Inferior parietal cortex (tissue), 1 donor: Measurements from ENCODE around the gene AOAH.

Source experiments
- DNase-seq: peaks from one replicate; pipeline ENCODE4 v3.0.0-alpha.2; 2016; ENCODE audit errors: extremely low spot score

Gene AOAH

DNA sequence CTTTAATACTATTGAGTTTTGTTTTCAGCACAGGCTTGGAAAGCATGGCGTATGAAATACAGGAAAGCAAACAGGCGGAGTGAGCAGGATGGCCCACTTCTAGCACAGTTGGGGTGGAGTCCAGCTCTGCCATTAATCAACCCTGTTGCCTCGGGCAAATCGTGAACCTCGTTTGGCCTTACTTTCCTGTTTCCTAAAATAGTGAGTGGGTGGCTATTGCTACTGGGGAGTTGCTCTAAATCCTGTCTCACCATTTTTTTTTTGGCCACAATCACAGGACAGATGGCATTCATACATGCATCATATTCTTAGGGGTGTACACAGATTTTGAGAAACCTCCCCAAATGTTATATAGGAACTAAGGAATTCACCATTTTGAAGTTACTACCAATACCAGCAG, 176.9 kb downstream of the AOAH start:
- no peak for DNase-seq

DNA sequence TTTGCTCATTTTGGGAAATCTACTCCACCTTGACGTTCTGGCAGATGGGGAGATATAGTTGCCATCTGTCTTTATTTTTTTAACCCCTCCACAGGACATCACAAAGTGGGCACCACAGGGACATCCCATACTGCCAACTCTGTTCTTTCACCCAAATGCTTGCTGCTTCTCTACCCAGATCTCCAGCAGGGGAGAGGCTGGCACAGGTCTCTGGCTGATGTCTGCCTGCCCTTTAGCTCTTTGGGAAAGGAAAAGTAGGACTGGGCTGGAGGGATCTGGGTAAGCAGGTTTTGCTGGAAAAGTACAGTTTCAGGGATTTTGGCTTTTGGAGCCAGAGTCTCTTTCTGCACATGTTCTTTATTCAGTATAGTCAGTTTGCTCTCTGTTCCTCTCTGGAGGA, 178.0 kb downstream of the AOAH start:
- no peak for DNase-seq

DNA sequence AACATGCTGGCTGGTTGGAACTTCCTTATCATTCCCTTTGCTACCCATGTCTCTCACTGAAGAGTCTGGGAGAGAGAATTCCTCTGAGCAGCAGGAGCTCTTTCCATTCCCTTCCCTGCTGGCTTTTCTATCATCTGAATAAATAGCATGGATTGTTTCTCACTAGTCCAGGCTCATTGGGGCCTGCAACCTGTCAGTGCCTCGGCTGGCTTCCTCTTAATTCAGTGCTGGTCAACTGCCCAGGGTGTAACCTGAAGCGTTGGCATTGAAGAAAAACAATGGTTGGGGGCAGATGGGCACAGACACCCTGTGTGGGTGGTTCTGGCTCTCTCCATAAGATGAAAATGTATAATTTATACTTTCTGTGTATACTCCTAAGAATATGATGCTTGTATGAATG, 179.0 kb downstream of the AOAH start:
- DNase-seq, result no peak

DNA sequence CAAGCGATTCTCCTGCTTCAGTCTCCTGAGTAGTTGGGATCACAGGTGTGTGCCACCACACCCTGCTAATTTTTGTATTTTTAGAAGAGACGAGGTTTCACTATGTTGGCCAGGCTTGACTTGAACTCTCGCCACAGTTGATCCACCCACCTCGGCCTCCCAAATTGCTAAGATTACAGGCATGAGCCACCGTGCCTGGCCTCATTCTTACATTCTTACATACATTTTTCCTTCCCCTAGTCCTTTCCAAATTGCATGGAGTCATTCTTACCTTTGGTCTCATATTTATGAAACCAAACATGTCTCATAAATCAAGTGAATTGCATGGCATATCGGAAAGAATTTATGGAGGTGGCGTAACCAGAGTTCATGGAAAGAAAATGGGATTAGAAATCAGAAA, 186.2 kb downstream of the AOAH start:
- DNase-seq, result no peak

DNA sequence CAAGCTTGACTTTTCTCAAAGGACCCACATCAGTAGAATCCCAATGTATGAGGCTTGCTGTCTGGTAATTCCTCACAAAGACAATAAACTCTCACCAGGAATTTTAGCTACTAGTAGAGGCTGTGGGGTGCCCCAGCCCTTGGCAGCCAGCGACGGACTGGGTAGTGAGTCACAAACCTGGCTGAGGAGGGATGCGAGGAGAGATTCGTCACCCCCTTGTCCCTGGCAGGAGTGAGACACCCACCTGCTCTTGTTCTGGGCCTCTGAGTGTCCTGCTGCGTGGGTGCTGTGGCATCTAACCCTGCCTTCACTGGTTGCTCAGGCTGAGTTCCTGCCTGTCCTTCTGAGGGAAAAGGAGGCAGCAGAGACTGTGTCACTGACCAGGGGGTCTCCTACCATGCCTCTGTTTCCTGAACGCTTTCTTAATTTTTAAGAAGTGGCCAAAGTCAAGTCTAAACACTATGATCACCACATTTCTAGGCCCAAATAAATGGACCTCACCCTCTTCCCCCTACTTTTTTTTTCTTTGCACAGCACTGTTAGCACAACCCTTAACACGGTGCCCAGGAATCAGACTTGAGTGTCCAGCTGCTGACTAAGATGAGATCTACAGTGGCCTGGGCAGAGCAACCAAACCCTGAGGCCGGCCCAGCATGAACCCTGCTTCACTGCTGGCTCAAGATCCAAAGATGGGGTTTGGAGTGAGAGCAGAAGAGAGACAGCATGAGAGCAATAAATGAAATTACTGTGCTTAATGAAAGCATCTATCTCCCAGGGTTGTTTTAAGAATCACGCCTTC, 188.2 kb downstream of the AOAH start:
- DNase-seq, result no peak

DNA sequence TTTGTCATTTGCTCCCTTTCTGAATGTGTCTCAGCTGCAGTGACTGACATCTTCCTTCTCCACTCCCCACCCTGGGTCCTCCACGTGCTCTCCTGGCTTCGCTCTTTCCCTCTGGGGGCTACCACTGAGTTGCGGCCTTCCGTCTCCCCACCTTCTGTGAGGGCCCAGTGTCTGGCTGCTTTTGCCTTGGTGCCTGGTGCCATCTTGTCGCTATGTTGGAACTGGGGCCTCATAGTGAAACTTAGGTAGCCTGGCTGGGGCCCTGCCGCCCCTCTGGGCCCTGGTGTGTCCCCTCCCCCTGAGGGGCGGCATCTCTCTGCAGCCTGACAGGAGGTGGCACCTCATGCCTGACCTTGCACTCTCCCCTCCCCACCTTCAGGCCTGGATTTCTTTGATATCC, 190.6 kb downstream of the AOAH start:
- no peak for DNase-seq

- DNase-seq, result no peak
Observed at GRCh38 chr7:36532981-36533499, 191.3 kb downstream of the AOAH start.

DNA sequence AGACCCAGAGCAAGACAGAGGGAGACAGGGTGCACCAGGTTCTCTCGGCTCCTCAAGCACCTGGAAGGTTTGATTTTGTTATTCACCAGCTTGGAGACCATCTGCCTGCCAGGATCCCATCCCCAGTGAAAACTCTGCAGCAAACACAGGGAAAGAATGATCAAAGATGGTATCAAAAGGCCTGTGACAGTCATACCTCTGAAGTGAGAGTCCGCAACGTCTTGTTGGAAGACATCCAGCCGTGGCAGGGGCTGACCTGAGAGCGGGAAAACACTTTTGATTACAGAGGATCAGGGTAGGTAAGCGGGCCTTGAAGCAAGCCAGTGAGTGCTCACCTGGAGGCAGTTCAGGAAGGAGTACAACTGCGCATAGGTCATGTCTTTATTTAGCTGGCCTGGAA, 192.3 kb downstream of the AOAH start:
- DNase-seq, result no peak

- no peak for DNase-seq
Observed at GRCh38 chr7:36530456-36530855, 193.8 kb downstream of the AOAH start.

- DNase-seq, result no peak
Observed at GRCh38 chr7:36527549-36527913, 196.8 kb downstream of the AOAH start.

DNA sequence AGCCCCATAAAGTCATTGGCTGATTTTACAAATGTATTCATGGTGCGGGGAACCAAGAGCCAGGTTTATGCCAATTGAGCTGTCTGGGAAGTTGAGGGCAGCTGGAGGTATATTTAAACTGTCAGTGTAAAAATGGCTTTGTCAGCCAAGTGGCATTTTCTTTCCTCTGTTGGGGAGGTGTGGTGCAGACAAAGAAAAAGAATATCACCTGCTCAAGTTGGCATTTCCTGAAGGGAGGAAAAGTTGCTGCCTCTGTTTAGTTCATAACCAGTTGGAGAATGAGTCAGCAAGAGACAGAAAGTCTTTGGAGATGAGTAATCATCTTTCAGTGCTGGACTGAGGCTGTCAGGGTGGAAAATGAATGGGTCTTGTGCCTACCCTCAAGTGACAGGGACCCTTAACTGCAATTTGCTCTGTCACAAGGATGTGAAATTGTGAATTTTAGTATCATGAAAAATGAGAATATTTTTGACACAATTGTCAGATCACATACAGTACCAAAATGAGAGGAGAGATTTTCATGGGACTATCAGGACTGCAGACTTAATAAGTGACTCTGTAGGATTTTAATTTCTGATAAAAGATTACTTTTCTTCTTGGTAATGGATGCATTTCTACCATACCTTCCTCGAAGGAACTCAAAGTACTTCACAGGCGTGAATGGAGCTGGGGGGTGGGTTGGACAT, 197.3 kb downstream of the AOAH start:
- DNase-seq, result no peak

- DNase-seq, result no peak
Observed at GRCh38 chr7:36523371-36524101, 200.8 kb downstream of the AOAH start.

- no peak for DNase-seq
Observed at GRCh38 chr7:36522453-36523007, 201.8 kb downstream of the AOAH start.

GRCh38 chr7:36521911-36522310, 202.4 kb downstream of the AOAH start:
- no peak for DNase-seq

- DNase-seq, result no peak
Observed at GRCh38 chr7:36521133-36521532, 203.2 kb downstream of the AOAH start.

- no peak for DNase-seq
Observed at GRCh38 chr7:36515847-36516246, 208.4 kb downstream of the AOAH start.

- DNase-seq, result peak; percentile 73
Observed at GRCh38 chr7:36514289-36515243, 209.7 kb downstream of the AOAH start.

DNA sequence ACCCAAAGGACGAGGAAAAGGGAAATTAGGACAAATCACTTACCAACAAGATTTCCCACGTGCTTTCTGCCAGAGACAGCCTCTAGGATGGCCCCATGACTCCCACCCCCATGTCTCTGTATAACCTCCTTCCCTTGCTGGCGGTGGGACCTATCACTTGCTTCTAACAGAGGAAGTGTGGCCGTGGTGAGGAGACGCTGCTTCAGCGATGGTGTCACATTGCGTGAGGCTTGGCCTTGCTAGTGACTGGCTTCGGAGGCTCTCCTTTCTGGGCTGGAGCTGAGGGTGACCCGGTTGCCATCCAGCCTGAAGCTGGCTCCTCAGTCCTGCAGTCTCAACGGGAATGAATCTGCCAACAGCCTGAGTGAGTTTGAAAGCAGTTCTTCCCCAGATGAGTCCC, 210.9 kb downstream of the AOAH start:
- no peak for DNase-seq

GRCh38 chr7:36512616-36513015, 211.7 kb downstream of the AOAH start:
- no peak for DNase-seq

DNA sequence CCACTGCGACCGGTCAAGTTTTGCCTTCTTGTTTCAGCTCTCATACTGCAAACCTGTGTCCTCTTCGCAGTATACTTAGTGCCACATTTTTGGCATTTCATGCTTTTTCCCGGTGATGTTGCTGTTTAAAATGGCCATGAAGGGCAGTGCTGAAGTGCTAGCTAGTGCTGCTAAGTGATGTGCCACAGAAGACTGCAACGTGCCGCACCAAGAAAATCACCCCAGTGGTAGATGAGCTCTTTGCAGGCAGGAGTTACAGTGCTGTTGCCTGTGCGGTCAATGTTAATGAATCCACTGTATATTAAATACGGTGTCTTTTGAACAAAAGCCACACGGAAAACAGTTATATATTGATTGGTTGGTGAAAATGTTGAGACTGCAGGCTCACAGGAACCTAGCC, 214.3 kb downstream of the AOAH start:
- no peak for DNase-seq
